Keratinocyte (primary cell): ENCODE measurements around the gene GDPD1. TPM values are rescaled to one million over a fixed set of nuclear protein-coding genes. Genes with fewer than 3 reads are reported as not detected.
"Not testable (repeated sequence)": the region's sequence is repeated elsewhere in the genome, so short reads cannot be mapped to it uniquely, and the experiment has no call there.

Experiments used
- DNase-seq: peaks from one replicate; pipeline ENCODE4 v3.0.0-alpha.2; 2011; ENCODE audit warnings: low read depth, missing footprints, low spot score
- FAIRE-seq: peaks from 2 replicates; lab custom pipeline; 2011; peaks lifted over from hg19 to GRCh38; lab: Jason Lieb, UNC
- H2AFZ ChIP-seq: 2 replicates; pipeline ENCODE4 v1.6.0; 2012; ENCODE audit warnings: low read length, control low read depth, inconsistent platforms; ENCODE audit not compliant: control insufficient read depth
- H3K27ac ChIP-seq: 2 replicates; pipeline ENCODE4 v1.5.1; 2011; ENCODE audit warnings: low read length; ENCODE audit not compliant: control insufficient read depth, insufficient read depth
- H3K27me3 ChIP-seq: 3 replicates; pipeline ENCODE4 v1.6.0; 2011; ENCODE audit warnings: low read length; ENCODE audit not compliant: control insufficient read depth, insufficient read depth; ENCODE audit errors: extremely low read depth
- H3K36me3 ChIP-seq, 2 experiments: 2 replicates in 1 of 2; 3 replicates in 1 of 2; pipeline ENCODE4 v1.5.1; 2011; ENCODE audit warnings: low read length in 2 of 2, mild to moderate bottlenecking in 1 of 2; ENCODE audit not compliant: control insufficient read depth in 2 of 2, insufficient read depth in 2 of 2; ENCODE audit errors: extremely low read depth in 1 of 2
- H3K4me1 ChIP-seq: 3 replicates; pipeline ENCODE4 v1.5.1; 2011; ENCODE audit warnings: low read length; ENCODE audit not compliant: control insufficient read depth, insufficient read depth; ENCODE audit errors: extremely low read depth
- H3K4me2 ChIP-seq: 3 replicates; pipeline ENCODE4 v1.6.0; 2011; ENCODE audit warnings: low read depth, low read length; ENCODE audit not compliant: control insufficient read depth, insufficient read depth; ENCODE audit errors: extremely low read depth
- H3K4me3 ChIP-seq, 3 experiments: fragments of 200-600 bp in 1 of 3; sonication (generic) in 1 of 3; 2 replicates in 2 of 3; 3 replicates in 1 of 3; pipeline ENCODE4 v1.5.1; 2011 to 2016; ENCODE audit warnings: low read length in 3 of 3, mild to moderate bottlenecking in 3 of 3, control low read depth in 2 of 3, inconsistent platforms in 1 of 3, low read depth in 1 of 3, mixed read lengths in 1 of 3, mixed run types in 1 of 3, moderate library complexity in 1 of 3; ENCODE audit not compliant: control insufficient read depth in 2 of 3, insufficient read depth in 2 of 3; ENCODE audit errors: extremely low read depth in 1 of 3
- H3K79me2 ChIP-seq: 2 replicates; pipeline ENCODE4 v1.6.0; 2012; ENCODE audit warnings: low read length; ENCODE audit not compliant: control insufficient read depth, insufficient read depth
- H3K9ac ChIP-seq: 3 replicates; pipeline ENCODE4 v1.6.0; 2011; ENCODE audit warnings: low read length; ENCODE audit not compliant: control insufficient read depth, insufficient read depth; ENCODE audit errors: extremely low read depth
- H3K9me1 ChIP-seq: 3 replicates; pipeline ENCODE4 v1.6.0; 2011; ENCODE audit warnings: low read length; ENCODE audit not compliant: control insufficient read depth, insufficient read depth; ENCODE audit errors: extremely low read depth
- H3K9me3 ChIP-seq: 2 replicates; pipeline ENCODE4 v1.5.1; 2012; ENCODE audit warnings: low read depth, low read length; ENCODE audit not compliant: control insufficient read depth
- H4K20me1 ChIP-seq: 3 replicates; pipeline ENCODE4 v1.6.0; 2011; ENCODE audit warnings: low read length; ENCODE audit not compliant: control insufficient read depth, insufficient read depth; ENCODE audit errors: extremely low read depth
- EZH2 ChIP-seq: IDR thresholded peaks from one replicate; pipeline ENCODE4 v1.6.1; 2012; ENCODE audit warnings: inconsistent platforms, mild to moderate bottlenecking, low read length, moderate library complexity
- dilution Hi-C: fragments of 300-500 bp; cut with MboI; formaldehyde crosslinking; loops from one replicate; pipeline ENCODE4 v1.7.0; 2020; ENCODE audit warnings: low sequenced_read_pairs; ENCODE audit not compliant: extremely low pct_ligation_motif_present
- polyA plus RNA-seq, 5 experiments: library from polyadenylated mRNA; depleted of rRNA in 3 of 5; stranded (reverse) in 3 of 5; stranded (forward) in 1 of 5; unstranded in 1 of 5; fragments of >200 nt; gene quantifications; 1 replicate in 1 of 5; 2 replicates in 3 of 5; 3 replicates in 1 of 5; pipeline versions ENCODE4 v1.2.1 to v1.2.3, GENCODE V29; 2011 to 2012; ENCODE audit warnings: missing spikeins in 2 of 5, low read depth in 1 of 5, low replicate concordance in 1 of 5
- TF ChIP-seq, protein P1 (sequence below), 3 experiments: IDR thresholded peaks in 1 of 3; conservative IDR thresholded peaks in 1 of 3; optimal IDR thresholded peaks in 1 of 3; 2 replicates in 2 of 3; 3 replicates in 1 of 3; pipeline versions ENCODE3 to v1.5.1; 2011; ENCODE audit warnings: low read length in 3 of 3, mild to moderate bottlenecking in 3 of 3, moderate library complexity in 2 of 3, control low read depth in 1 of 3, inconsistent platforms in 1 of 3; ENCODE audit not compliant: insufficient read depth in 2 of 3; ENCODE audit errors: extremely low read depth in 1 of 3

The GDPD1 gene
- polyA plus RNA-seq, 1 donor (not counting 4 experiments of a cell fraction or from before 2014, with no cell fraction given) = 3.3 TPM

DNA sequence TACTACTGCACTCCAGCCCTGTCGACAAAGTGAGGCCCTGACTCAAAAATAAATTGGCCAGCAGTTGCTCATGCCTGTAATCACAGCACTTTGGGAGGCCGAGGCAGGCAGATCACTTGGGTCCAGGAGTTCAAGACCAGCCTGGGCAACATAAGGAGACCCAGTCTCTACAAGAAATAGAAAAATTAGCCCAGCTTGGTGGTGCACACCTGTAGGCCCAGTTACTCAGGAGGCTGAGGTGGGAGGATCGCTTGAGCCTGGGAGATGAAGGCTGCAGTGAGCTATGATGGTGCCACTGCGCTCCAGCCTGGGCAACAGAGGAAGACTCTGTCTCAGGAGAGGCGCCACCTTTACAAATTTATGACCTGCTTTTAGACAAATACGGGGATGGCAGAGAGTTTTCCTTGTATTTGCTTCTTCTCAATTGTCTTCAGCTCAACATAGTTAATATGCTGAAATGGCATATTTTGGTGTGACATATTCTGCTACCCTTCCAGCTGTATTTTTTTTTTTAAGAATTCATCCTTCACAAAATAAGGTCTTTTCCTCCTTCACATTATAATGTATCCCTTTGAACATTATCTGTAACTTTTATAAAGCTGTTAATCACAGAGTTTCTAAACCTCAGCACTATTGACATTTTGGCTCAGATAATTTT is 90.1 kb downstream of the GDPD1 start:
- H3K79me2 ChIP-seq = no peaks in the 10 kb centered on the region
- no peaks in the 10 kb centered on the region for H3K9me3 ChIP-seq
- TF ChIP-seq EZH2 = no peak
- TF ChIP-seq, protein P1, sequence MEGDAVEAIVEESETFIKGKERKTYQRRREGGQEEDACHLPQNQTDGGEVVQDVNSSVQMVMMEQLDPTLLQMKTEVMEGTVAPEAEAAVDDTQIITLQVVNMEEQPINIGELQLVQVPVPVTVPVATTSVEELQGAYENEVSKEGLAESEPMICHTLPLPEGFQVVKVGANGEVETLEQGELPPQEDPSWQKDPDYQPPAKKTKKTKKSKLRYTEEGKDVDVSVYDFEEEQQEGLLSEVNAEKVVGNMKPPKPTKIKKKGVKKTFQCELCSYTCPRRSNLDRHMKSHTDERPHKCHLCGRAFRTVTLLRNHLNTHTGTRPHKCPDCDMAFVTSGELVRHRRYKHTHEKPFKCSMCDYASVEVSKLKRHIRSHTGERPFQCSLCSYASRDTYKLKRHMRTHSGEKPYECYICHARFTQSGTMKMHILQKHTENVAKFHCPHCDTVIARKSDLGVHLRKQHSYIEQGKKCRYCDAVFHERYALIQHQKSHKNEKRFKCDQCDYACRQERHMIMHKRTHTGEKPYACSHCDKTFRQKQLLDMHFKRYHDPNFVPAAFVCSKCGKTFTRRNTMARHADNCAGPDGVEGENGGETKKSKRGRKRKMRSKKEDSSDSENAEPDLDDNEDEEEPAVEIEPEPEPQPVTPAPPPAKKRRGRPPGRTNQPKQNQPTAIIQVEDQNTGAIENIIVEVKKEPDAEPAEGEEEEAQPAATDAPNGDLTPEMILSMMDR (optimal IDR thresholded peaks at IDR 0.05 in 1 of 3, IDR thresholded peaks at IDR 0.05 in 1 of 3, conservative IDR thresholded peaks at IDR 0.05 in 1 of 3; ENCODE audit: extremely low read depth in 1 of 3, insufficient read depth in 2 of 3, low read length in 3 of 3) = no peak
- DNase-seq (no peak), FAIRE-seq (no peak)
- H3K9ac ChIP-seq = no peak overlapping the region
- dilution Hi-C loops = no loop called here
- no peak overlapping the region for H2AFZ ChIP-seq
- no peak overlapping the region for H3K4me3 ChIP-seq
- no peaks in the 10 kb centered on the region for H3K27me3 ChIP-seq
- H3K36me3 ChIP-seq = no peaks in the 10 kb centered on the region
- no peaks in the 10 kb centered on the region for H3K4me1 ChIP-seq
- H4K20me1 ChIP-seq = no peaks in the 10 kb centered on the region
- H3K4me2 ChIP-seq = no peak overlapping the region
- H3K27ac ChIP-seq = no peak overlapping the region
- H3K9me1 ChIP-seq = no peaks in the 10 kb centered on the region

DNA sequence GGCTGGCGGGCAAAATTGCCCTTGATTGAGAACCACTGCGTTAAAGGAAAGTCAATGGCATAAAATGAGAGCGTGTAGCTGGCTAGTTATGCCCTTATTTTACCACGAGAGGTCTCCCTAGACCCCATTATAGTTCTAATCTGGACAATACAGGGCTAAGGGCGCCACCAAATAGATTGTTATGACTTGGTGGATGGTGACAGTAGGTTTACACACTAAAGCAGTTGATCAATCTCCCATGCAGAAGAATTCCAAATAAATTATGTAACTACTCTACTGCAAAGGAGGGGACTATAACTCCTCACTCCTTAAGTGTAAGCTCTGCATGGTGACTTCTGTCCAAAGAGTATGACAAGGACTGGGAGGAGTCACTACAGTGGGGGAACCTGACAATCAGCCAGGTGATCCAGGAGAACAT is 90.7 kb downstream of the GDPD1 start:
- Histone ChIP-seq H3K4me1 (no peaks in the 10 kb centered on the region), H3K36me3 (no peaks in the 10 kb centered on the region), H3K9ac (no peak overlapping the region), H3K79me2 (no peaks in the 10 kb centered on the region), H2AFZ (no peak overlapping the region), H3K9me1 (no peaks in the 10 kb centered on the region), H3K9me3 (no peaks in the 10 kb centered on the region), H3K4me3 (no peak overlapping the region), H3K27me3 (no peaks in the 10 kb centered on the region), H4K20me1 (no peaks in the 10 kb centered on the region), H3K27ac (no peak overlapping the region), H3K4me2 (no peak overlapping the region)
- FAIRE-seq = no peak
- dilution Hi-C loops = no loop called here
- no peak for DNase-seq
- no peak for TF ChIP-seq EZH2
- TF ChIP-seq, protein P1 (optimal IDR thresholded peaks at IDR 0.05 in 1 of 3, IDR thresholded peaks at IDR 0.05 in 1 of 3, conservative IDR thresholded peaks at IDR 0.05 in 1 of 3; ENCODE audit: extremely low read depth in 1 of 3, insufficient read depth in 2 of 3, low read length in 3 of 3) = peak; percentile 61 to 80 (median 66)

GRCh38 chr17:59311521-59311920 is 91.2 kb downstream of the GDPD1 start:
- H2AFZ ChIP-seq, H3K36me3 ChIP-seq, H3K9ac ChIP-seq, FAIRE-seq, dilution Hi-C loops, H3K9me1 ChIP-seq, H3K4me1 ChIP-seq, H3K27me3 ChIP-seq, H3K4me2 ChIP-seq, H4K20me1 ChIP-seq, H3K79me2 ChIP-seq, DNase-seq, H3K27ac ChIP-seq, H3K9me3 ChIP-seq, H3K4me3 ChIP-seq: not testable (repeated sequence)
